H1 (cell line): ENCODE results near the gene ELP1. TPM values are rescaled to one million over a fixed set of nuclear protein-coding genes. Genes with fewer than 3 reads are reported as not detected.

Experiments
- CTCF ChIA-PET: fragments of 300-600 bp; sonication (Branson Sonifier 250); formaldehyde crosslinking; loops from one replicate; lab custom pipeline; 2021; ENCODE audit not compliant: partially characterized antibody; lab: Charles Lee
- POLR2A ChIA-PET: fragments of 300-600 bp; sonication (Branson Sonifier 250); formaldehyde crosslinking; loops from one replicate; lab custom pipeline; 2021; ENCODE audit warnings: inconsistent platforms; ENCODE audit not compliant: partially characterized antibody; lab: Charles Lee
- DNase-seq, 2 experiments: peaks; one replicate each; pipeline versions ENCODE4 v3.0.0 to v3.0.0-alpha.2; 2010 to 2022; ENCODE audit warnings: low spot score in 2 of 2, low read depth in 1 of 2, mixed read lengths in 1 of 2
- FAIRE-seq: peaks from 2 replicates; lab custom pipeline; 2011; peaks lifted over from hg19 to GRCh38; lab: Jason Lieb, UNC
- H2AFZ ChIP-seq: 2 replicates; pipeline ENCODE4 v1.8.1; 2012; ENCODE audit warnings: low read length, inconsistent platforms
- H2AK5ac ChIP-seq: 2 replicates; pipeline ENCODE4 v1.6.1; 2013; ENCODE audit warnings: low read depth, low read length
- H2BK120ac ChIP-seq: replicated peaks from 2 replicates; pipeline ENCODE3; 2013; ENCODE audit warnings: low read depth, low read length, inconsistent platforms
- H2BK12ac ChIP-seq: 2 replicates; pipeline ENCODE4 v1.6.1; 2013; ENCODE audit warnings: low read depth, low read length
- H2BK15ac ChIP-seq: 2 replicates; pipeline ENCODE4 v1.6.1; 2013; ENCODE audit warnings: low read length
- H2BK20ac ChIP-seq: 2 replicates; pipeline ENCODE4 v1.6.1; 2013; ENCODE audit warnings: low read length
- H2BK5ac ChIP-seq: 2 replicates; pipeline ENCODE4 v1.6.1; 2013; ENCODE audit warnings: low read depth, low read length
- H3K14ac ChIP-seq: 2 replicates; pipeline ENCODE4 v1.6.1; 2013; ENCODE audit warnings: inconsistent platforms; ENCODE audit not compliant: insufficient read length
- H3K18ac ChIP-seq: 2 replicates; pipeline ENCODE4 v1.6.1; 2013; ENCODE audit warnings: low read length; ENCODE audit errors: extremely low read depth
- H3K23ac ChIP-seq: 2 replicates; pipeline ENCODE4 v1.6.1; 2013; ENCODE audit warnings: inconsistent platforms; ENCODE audit not compliant: insufficient read length
- H3K23me2 ChIP-seq: 2 replicates; pipeline ENCODE4 v1.6.1; 2013; ENCODE audit warnings: low read depth, low read length
- H3K27ac ChIP-seq: 2 replicates; pipeline ENCODE4 v1.6.1; 2011; ENCODE audit warnings: low read depth, low read length, inconsistent platforms
- H3K27me3 ChIP-seq, 4 experiments: replicated peaks in 1 of 4; 1 replicate in 1 of 4; 2 replicates in 3 of 4; pipeline versions ENCODE4 v1.6.1 to v1.8.1; 2011 to 2013; ENCODE audit warnings: low read length in 3 of 4, mild to moderate bottlenecking in 3 of 4, inconsistent platforms in 2 of 4, mixed read lengths in 2 of 4, moderate library complexity in 1 of 4; ENCODE audit not compliant: control insufficient read depth in 3 of 4, insufficient read depth in 3 of 4; ENCODE audit errors: extremely low read depth in 1 of 4
- H3K36me3 ChIP-seq, 4 experiments: 2 replicates each; pipeline versions ENCODE4 v1.6.1 to v1.8.1; 2011 to 2013; ENCODE audit warnings: mild to moderate bottlenecking in 4 of 4, low read length in 3 of 4, moderate library complexity in 2 of 4, control low read depth in 1 of 4, inconsistent platforms in 1 of 4; ENCODE audit not compliant: insufficient read depth in 4 of 4, control insufficient read depth in 2 of 4
- H3K4ac ChIP-seq: replicated peaks from 2 replicates; pipeline ENCODE3; 2013; ENCODE audit warnings: low read length, low read depth, mixed read lengths, inconsistent platforms; ENCODE audit not compliant: insufficient read length
- H3K4me1 ChIP-seq, 4 experiments: replicated peaks in 1 of 4; 1 replicate in 1 of 4; 2 replicates in 3 of 4; pipeline versions ENCODE4 v1.6.1 to v1.8.1; 2011 to 2013; ENCODE audit warnings: low read length in 3 of 4, inconsistent platforms in 2 of 4, mixed read lengths in 1 of 4; ENCODE audit not compliant: insufficient read depth in 4 of 4, control insufficient read depth in 3 of 4
- H3K4me2 ChIP-seq, 2 experiments: 2 replicates each; pipeline versions ENCODE4 v1.6.1 to v1.8.1; 2011 to 2013; ENCODE audit warnings: low read depth in 2 of 2, low read length in 2 of 2, control low read depth in 1 of 2, inconsistent platforms in 1 of 2, mild to moderate bottlenecking in 1 of 2; ENCODE audit not compliant: insufficient read depth in 1 of 2
- H3K4me3 ChIP-seq, 4 experiments: fragments of 200-600, 300-600 bp in 1 of 4; sonication (generic), shearing (Covaris generic), sonication (Bioruptor Twin) in 1 of 4; 2 replicates each; pipeline versions ENCODE4 v1.5.1 to v1.8.1; 2011 to 2016; ENCODE audit warnings: low read length in 4 of 4, low read depth in 3 of 4, control low read depth in 2 of 4, inconsistent platforms in 2 of 4, mild to moderate bottlenecking in 2 of 4, mixed read lengths in 1 of 4, moderate library complexity in 1 of 4; ENCODE audit not compliant: insufficient read depth in 2 of 4; ENCODE audit errors: extremely low read depth in 1 of 4
- H3K56ac ChIP-seq: replicated peaks from 2 replicates; pipeline ENCODE3; 2013; ENCODE audit warnings: low read depth, mild to moderate bottlenecking, mixed read lengths, low read length, inconsistent platforms; ENCODE audit not compliant: insufficient read length
- H3K79me1 ChIP-seq: 2 replicates; pipeline ENCODE4 v1.6.1; 2013; ENCODE audit warnings: low read depth, low read length, control low read depth
- H3K79me2 ChIP-seq, 2 experiments: 2 replicates each; pipeline versions ENCODE4 v1.6.1 to v1.8.1; 2012 to 2013; ENCODE audit warnings: low read length in 2 of 2, mild to moderate bottlenecking in 2 of 2, inconsistent platforms in 1 of 2; ENCODE audit not compliant: insufficient read depth in 2 of 2, control insufficient read depth in 1 of 2
- H3K9ac ChIP-seq, 4 experiments: replicated peaks in 1 of 4; 1 replicate in 1 of 4; 2 replicates in 3 of 4; pipeline versions ENCODE4 v1.6.1 to v1.8.1; 2011 to 2013; ENCODE audit warnings: low read depth in 3 of 4, low read length in 3 of 4, control low read depth in 2 of 4, mild to moderate bottlenecking in 2 of 4, moderate library complexity in 2 of 4, inconsistent platforms in 1 of 4; ENCODE audit errors: extremely low read depth in 1 of 4
- H3K9me3 ChIP-seq, 2 experiments: 2 replicates each; pipeline versions ENCODE4 v1.6.1 to v1.8.1; 2012 to 2013; ENCODE audit warnings: mild to moderate bottlenecking in 2 of 2, moderate library complexity in 2 of 2, control low read depth in 1 of 2, inconsistent platforms in 1 of 2, low read depth in 1 of 2, low read length in 1 of 2, mixed read lengths in 1 of 2; ENCODE audit not compliant: insufficient read depth in 2 of 2
- H4K20me1 ChIP-seq, 2 experiments: replicated peaks in 1 of 2; 2 replicates each; pipeline versions ENCODE3 to v1.8.1; 2011 to 2013; ENCODE audit warnings: inconsistent platforms in 2 of 2, low read length in 2 of 2, mild to moderate bottlenecking in 1 of 2; ENCODE audit not compliant: insufficient read depth in 2 of 2, control insufficient read depth in 1 of 2
- H4K5ac ChIP-seq: 2 replicates; pipeline ENCODE4 v1.6.1; 2013; ENCODE audit warnings: low read length, low read depth, mixed read lengths, inconsistent platforms; ENCODE audit not compliant: insufficient read length
- H4K8ac ChIP-seq: 2 replicates; pipeline ENCODE4 v1.8.0; 2013; ENCODE audit warnings: mild to moderate bottlenecking, moderate library complexity, low read length, inconsistent platforms; ENCODE audit not compliant: insufficient read depth; ENCODE audit errors: extremely low read depth
- H4K91ac ChIP-seq: replicated peaks from 2 replicates; pipeline ENCODE3; 2013; ENCODE audit warnings: low read length, mixed read lengths, inconsistent platforms; ENCODE audit not compliant: insufficient read length
- CTCF ChIP-seq, 3 experiments: IDR thresholded peaks; 1 replicate in 2 of 3; 2 replicates in 1 of 3; pipeline versions ENCODE4 v1.5.1 to v1.6.1; 2011; ENCODE audit warnings: low read length in 3 of 3, mild to moderate bottlenecking in 3 of 3, inconsistent platforms in 2 of 3, low read depth in 1 of 3, moderate library complexity in 1 of 3; ENCODE audit not compliant: insufficient read depth in 1 of 3; ENCODE audit errors: control extremely low read depth in 1 of 3
- KDM5A ChIP-seq: fragments of 200-600 bp; IDR thresholded peaks from 2 replicates; pipeline ENCODE4 v1.7.1; 2012; ENCODE audit warnings: mild to moderate bottlenecking, low read length, inconsistent platforms, mixed read lengths
- WGBS, 2 experiments: shearing (Covaris generic) in 1 of 2; methylation state at CpG; one replicate each; pipeline versions ENCODE4 v1.1.6 to v1.1.7; 2013 to 2015; ENCODE audit warnings: low lambda C conversion rate in 2 of 2, mixed read lengths in 2 of 2, inconsistent platforms in 1 of 2, low coverage in 1 of 2, missing lambda C conversion rate in 1 of 2; ENCODE audit not compliant: insufficient replicate concordance in 2 of 2, insufficient coverage in 1 of 2, insufficient read length in 1 of 2; ENCODE audit errors: extremely low coverage in 1 of 2, missing lambda C conversion rate in 1 of 2; 5-methylcytosine and 5-hydroxymethylcytosine counted together
- polyA plus RNA-seq, 7 experiments: library from polyadenylated mRNA; depleted of rRNA in 3 of 7; stranded (reverse) in 5 of 7; unstranded in 2 of 7; fragments of >200 nt in 5 of 7; fragments of 200-250 nt in 2 of 7; gene quantifications; 1 replicate in 5 of 7; 2 replicates in 1 of 7; 4 replicates in 1 of 7; pipeline versions ENCODE4 v1.2.1 to v1.2.3, GENCODE V29; 2011 to 2013; ENCODE audit warnings: missing spikeins in 2 of 7, mixed read lengths in 2 of 7
- total RNA-seq: library from RNA; stranded (reverse); fragmentation: NEBNext Ultra II Directional; extraction: Animal tissue kit (Norgen Biotek cat#: 25700); gene quantifications from 2 replicates; pipeline ENCODE4 v1.2.1, GENCODE V29; 2021

ELP1 gene
- total and polyA plus RNA-seq, 2 of the 8 experiments (the other 6 are each of a cell fraction or from before 2014, with no cell fraction given): 13.9 to 31.3 TPM

DNA sequence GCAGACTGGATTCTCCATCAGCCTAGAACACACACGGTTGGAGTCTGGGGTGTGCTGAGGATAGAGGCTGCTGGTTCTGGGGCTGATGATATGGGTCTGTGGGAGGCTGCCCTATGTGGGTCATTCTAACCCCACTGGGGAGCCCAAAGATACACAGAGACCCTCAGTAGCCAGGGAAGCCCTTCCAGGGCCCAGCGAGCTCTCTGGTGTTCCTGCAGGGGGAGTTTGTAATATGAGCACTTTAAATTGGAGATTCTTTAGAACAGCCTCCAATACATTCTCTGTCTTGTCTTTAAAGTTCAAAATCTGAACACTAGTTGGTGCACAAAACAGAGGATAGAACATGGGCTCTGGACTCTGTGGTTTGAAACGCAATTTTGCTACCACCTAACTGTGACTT is 69.5 kb downstream of the ELP1 start:
- DNase-seq (no peak), FAIRE-seq (no peak)
- CTCF ChIA-PET: interaction anchor here (0.7 to 1.2 kb wide), 10 partner anchors 9 to 87 kb away, joined by 3 to 6 read pairs (median 3); no protein-coding TSS in a partner anchor
- POLR2A ChIA-PET: interaction anchor here (1.0 kb wide), 1 partner anchor 149 kb away, joined by 3 read pairs; the partner anchor contains the start of gene CTNNAL1
- H4K5ac ChIP-seq: no peak overlapping the region
- H3K27ac ChIP-seq: no peak overlapping the region
- no peak overlapping the region for H2BK5ac ChIP-seq
- no peak overlapping the region for H3K18ac ChIP-seq
- H4K20me1 ChIP-seq: no peaks in the 10 kb centered on the region
- H3K23me2 ChIP-seq: no peaks in the 10 kb centered on the region
- no peak overlapping the region for H2BK15ac ChIP-seq
- no peak overlapping the region for H2BK20ac ChIP-seq
- H4K91ac ChIP-seq: no peak overlapping the region
- H3K9ac ChIP-seq: no peak overlapping the region
- H3K79me2 ChIP-seq: no peaks in the 10 kb centered on the region
- H3K4me1 ChIP-seq: no peaks in the 10 kb centered on the region
- WGBS, 2 experiments: 86% methylated on average over 3 of the region's 3 CpGs; no CpG with 5 or more reads in 1 of the 2 experiments
- no peak overlapping the region for H4K8ac ChIP-seq
- TF ChIP-seq KDM5A (no peak), CTCF (IDR thresholded peaks at IDR 0.05; ENCODE audit: control extremely low read depth in 1 of 3, insufficient read depth in 1 of 3, low read depth in 1 of 3, low read length in 3 of 3) (peak in 1 of 3 experiments; percentile 22; a peak in 1 of 4 replicates)
- TF ChIP-seq, all 59 proteins: peak for 1
- no peak overlapping the region for H3K4ac ChIP-seq
- H2BK120ac ChIP-seq: no peak overlapping the region
- no peak overlapping the region for H2AFZ ChIP-seq
- H2AK5ac ChIP-seq: no peak overlapping the region
- peaks cover 0 to 6% (median 5%) of the 10 kb centered on the region in 4 experiments; a peak in 1 of 8 replicates for H3K36me3 ChIP-seq
- H3K4me2 ChIP-seq: no peak overlapping the region
- H3K23ac ChIP-seq: no peak overlapping the region
- H3K27me3 ChIP-seq: no peaks in the 10 kb centered on the region
- H3K56ac ChIP-seq: no peak overlapping the region
- no peak overlapping the region for H2BK12ac ChIP-seq
- H3K4me3 ChIP-seq: no peak overlapping the region
- 0 out of 4 replicates have a peak, but pooled peaks cover 0 to 3% of the 10 kb centered on the region in 2 experiments for H3K9me3 ChIP-seq
- H3K14ac ChIP-seq: no peak overlapping the region
- H3K79me1 ChIP-seq: no peaks in the 10 kb centered on the region
